ENCODE measurements around the gene PNMA8A. TPM values are rescaled to one million over a fixed set of nuclear protein-coding genes. Genes with fewer than 3 reads are reported as not detected.

Gene PNMA8A
- total RNA-seq, 1 donor from 2014 or later = 10.1 TPM

GRCh38 chr19:46487178-46487801 lies 15.9 kb upstream of the PNMA8A start:
- Mint-ChIP-seq H3K27ac (ENCODE audit: unreplicated experiment) (no peak overlapping the region), H3K4me3 (ENCODE audit: unreplicated experiment) (peak overlapping the region; percentile 66), H3K4me1 (ENCODE audit: low read depth) (peaks cover 40% of the 10 kb centered on the region), H3K36me3 (ENCODE audit: low read depth) (no peaks in the 10 kb centered on the region), H3K9me3 (ENCODE audit: low read depth) (no peaks in the 10 kb centered on the region), H3K27me3 (ENCODE audit: low read depth) (no peaks in the 10 kb centered on the region)
- TF ChIP-seq CTCF (IDR thresholded peaks at IDR 0.05) = no peak
- no peak for DNase-seq (ENCODE audit: low spot score)

GRCh38 chr19:46486358-46486757 lies 15.0 kb upstream of the PNMA8A start:
- no peaks in the 10 kb centered on the region for H3K9me3 Mint-ChIP-seq (ENCODE audit: low read depth)
- no peak for DNase-seq (ENCODE audit: low spot score)
- TF ChIP-seq CTCF (IDR thresholded peaks at IDR 0.05) = no peak
- no peak overlapping the region for H3K4me3 Mint-ChIP-seq (ENCODE audit: unreplicated experiment)
- no peaks in the 10 kb centered on the region for H3K27me3 Mint-ChIP-seq (ENCODE audit: low read depth)
- no peaks in the 10 kb centered on the region for H3K36me3 Mint-ChIP-seq (ENCODE audit: low read depth)
- H3K27ac Mint-ChIP-seq (ENCODE audit: unreplicated experiment) = no peak overlapping the region
- H3K4me1 Mint-ChIP-seq (ENCODE audit: low read depth) = peaks cover 50% of the 10 kb centered on the region

- no peaks in the 10 kb centered on the region for H3K9me3 Mint-ChIP-seq (ENCODE audit: low read depth)
- no peak overlapping the region for H3K4me3 Mint-ChIP-seq (ENCODE audit: unreplicated experiment)
- no peak for DNase-seq (ENCODE audit: low spot score)
- no peak for TF ChIP-seq CTCF (IDR thresholded peaks at IDR 0.05)
- no peak overlapping the region for H3K27ac Mint-ChIP-seq (ENCODE audit: unreplicated experiment)
- H3K36me3 Mint-ChIP-seq (ENCODE audit: low read depth) = no peaks in the 10 kb centered on the region
- no peaks in the 10 kb centered on the region for H3K27me3 Mint-ChIP-seq (ENCODE audit: low read depth)
- peaks cover 56% of the 10 kb centered on the region for H3K4me1 Mint-ChIP-seq (ENCODE audit: low read depth)
These were observed 13.3 kb upstream of the PNMA8A start for GRCh38 chr19:46484656-46485055.

- Mint-ChIP-seq H3K27ac (ENCODE audit: unreplicated experiment) (peak overlapping the region; percentile 94), H3K36me3 (ENCODE audit: low read depth) (no peaks in the 10 kb centered on the region), H3K27me3 (ENCODE audit: low read depth) (no peaks in the 10 kb centered on the region)
These were observed 11.3 kb upstream of the PNMA8A start for GRCh38 chr19:46482631-46483030.

GRCh38 chr19:46481947-46482346 lies 10.6 kb upstream of the PNMA8A start:
- DNase-seq (ENCODE audit: low spot score) = no peak
- Mint-ChIP-seq H3K9me3 (ENCODE audit: low read depth) (no peaks in the 10 kb centered on the region), H3K36me3 (ENCODE audit: low read depth) (no peaks in the 10 kb centered on the region), H3K27ac (ENCODE audit: unreplicated experiment) (peak overlapping the region; percentile 94), H3K27me3 (ENCODE audit: low read depth) (no peaks in the 10 kb centered on the region), H3K4me3 (ENCODE audit: unreplicated experiment) (no peak overlapping the region), H3K4me1 (ENCODE audit: low read depth) (peaks cover 46% of the 10 kb centered on the region)
- no peak for TF ChIP-seq CTCF (IDR thresholded peaks at IDR 0.05)

More at GRCh38 chr19:46482631-46483030, 11.3 kb upstream of the PNMA8A start:
- no peaks in the 10 kb centered on the region for H3K9me3 Mint-ChIP-seq (ENCODE audit: low read depth)
- peaks cover 53% of the 10 kb centered on the region for H3K4me1 Mint-ChIP-seq (ENCODE audit: low read depth)
- TF ChIP-seq CTCF (IDR thresholded peaks at IDR 0.05) = no peak
- no peak overlapping the region for H3K4me3 Mint-ChIP-seq (ENCODE audit: unreplicated experiment)
- DNase-seq (ENCODE audit: low spot score) = no peak
